ENCODE data around the gene LEAP2.
"Not testable (repeated sequence)": the region's sequence is repeated elsewhere in the genome, so short reads cannot be mapped to it uniquely, and the experiment has no call there.

Gene LEAP2

GRCh38 chr5:132841305-132841704 lies 32.2 kb upstream of the LEAP2 start:
- DNase-seq, result no peak

- no peak for DNase-seq
Measured at GRCh38 chr5:132848270-132848669, 25.2 kb upstream of the LEAP2 start.

- no peak for DNase-seq
Measured at GRCh38 chr5:132849347-132849746, 24.1 kb upstream of the LEAP2 start.

GRCh38 chr5:132850066-132850465 lies 23.4 kb upstream of the LEAP2 start:
- DNase-seq, result no peak

- DNase-seq, result no peak
Measured at GRCh38 chr5:132853323-132853722, 20.1 kb upstream of the LEAP2 start.

GRCh38 chr5:132853790-132854189 lies 19.7 kb upstream of the LEAP2 start:
- DNase-seq, result no peak

GRCh38 chr5:132854301-132854700 lies 19.2 kb upstream of the LEAP2 start:
- no peak for DNase-seq

- not testable (repeated sequence) for DNase-seq
Measured at GRCh38 chr5:132854992-132855391, 18.5 kb upstream of the LEAP2 start.

GRCh38 chr5:132856011-132856410 lies 17.5 kb upstream of the LEAP2 start:
- no peak for DNase-seq

GRCh38 chr5:132859889-132860437 lies 13.5 kb upstream of the LEAP2 start:
- DNase-seq, result no peak

- DNase-seq, result no peak
Measured at GRCh38 chr5:132860742-132861141, 12.7 kb upstream of the LEAP2 start.

- DNase-seq, result no peak
Measured at GRCh38 chr5:132865668-132866341, 7.7 kb upstream of the LEAP2 start.

GRCh38 chr5:132866342-132867045 lies 7.0 kb upstream of the LEAP2 start, which contains the start of the genes GDF9 and UQCRQ:
TSS of gene GDF9 (minus strand) at chr5:132866469. CDS start at chr5:132864533, 1,936 bp downstream.
TSS of gene UQCRQ (plus strand) at chr5:132866642. CDS start at chr5:132866882, 240 bp downstream.
- peak; percentile 100 for DNase-seq

- DNase-seq, result no peak
Measured at GRCh38 chr5:132867046-132867451, 6.4 kb upstream of the LEAP2 start.

GRCh38 chr5:132868754-132869153 lies 4.7 kb upstream of the LEAP2 start:
- no peak for DNase-seq

GRCh38 chr5:132870801-132871200 lies 2.7 kb upstream of the LEAP2 start:
- DNase-seq, result no peak

- no peak for DNase-seq
Measured at GRCh38 chr5:132871459-132872284, 1.8 kb upstream of the LEAP2 start.

- DNase-seq, result no peak
Measured at GRCh38 chr5:132872788-132873118, 715 bp upstream of the LEAP2 start.

GRCh38 chr5:132873930-132874271 lies 433 bp downstream of the LEAP2 start:
- no peak for DNase-seq

GRCh38 chr5:132876020-132876759 lies 2.7 kb downstream of the LEAP2 start:
- DNase-seq, result no peak

GRCh38 chr5:132877466-132877865 lies 4.0 kb downstream of the LEAP2 start:
- DNase-seq, result no peak

- peak; percentile 79 for DNase-seq
Measured at GRCh38 chr5:132877938-132878337, 4.5 kb downstream of the LEAP2 start.

All from hematopoietic multipotent progenitor cell treated with erythropoietin and hydrocortisone succinate and interleukin-3 and kit ligand, for 6 days (in vitro differentiated cells).